Calu3 (cell line): ENCODE results near the gene MDFI. TPM values are rescaled to one million over a fixed set of nuclear protein-coding genes. Genes with fewer than 3 reads are reported as not detected.

Experiments used
- BruUV-seq: library from RNA; stranded (reverse); fragments of 400-500 nt; replicated peaks from 2 replicates; lab custom pipeline; 2021; lab: Mats Ljungman, UMichigan
- CTCF ChIA-PET: fragments of 300-600 bp; sonication (Branson Sonifier 250); formaldehyde crosslinking; loops from one replicate; lab custom pipeline; 2022; ENCODE audit warnings: antibody characterized with exemption; lab: Charles Lee
- DNase-seq: peaks from one replicate; pipeline ENCODE4 v3.0.0; 2022
- H3K27ac Mint-ChIP-seq: one replicate; pipeline ENCODE4 v1.8.0; 2022; ENCODE audit warnings: mixed read lengths; ENCODE audit not compliant: unreplicated experiment
- H3K27me3 Mint-ChIP-seq: one replicate; pipeline ENCODE4 v1.8.0; 2022; ENCODE audit warnings: mixed read lengths; ENCODE audit not compliant: unreplicated experiment
- H3K36me3 Mint-ChIP-seq: one replicate; pipeline ENCODE4 v1.8.0; 2022; ENCODE audit warnings: mild to moderate bottlenecking, moderate library complexity, mixed read lengths; ENCODE audit not compliant: insufficient read depth, unreplicated experiment
- H3K4me1 Mint-ChIP-seq: one replicate; pipeline ENCODE4 v1.8.0; 2022; ENCODE audit warnings: mild to moderate bottlenecking, low read depth, mixed read lengths; ENCODE audit not compliant: unreplicated experiment
- H3K4me3 Mint-ChIP-seq: one replicate; pipeline ENCODE4 v1.8.0; 2022; ENCODE audit warnings: mild to moderate bottlenecking, low read depth, moderate library complexity, mixed read lengths; ENCODE audit not compliant: unreplicated experiment
- H3K9me3 Mint-ChIP-seq: one replicate; pipeline ENCODE4 v1.8.0; 2022; ENCODE audit warnings: low read depth, mixed read lengths; ENCODE audit not compliant: unreplicated experiment
- CTCF ChIP-seq: fragments of 200-600 bp; IDR thresholded peaks from one replicate; pipeline ENCODE4 v1.8.0; 2022; ENCODE audit warnings: antibody characterized with exemption; ENCODE audit not compliant: unreplicated experiment
- intact Hi-C: fragments of 100-400 bp; cut with micrococcal nuclease; formaldehyde crosslinking; loops from one replicate; pipeline ENCODE4 v1.10.0; 2022; ENCODE audit not compliant: unreplicated experiment
- total RNA-seq: library from RNA; stranded (reverse); gene quantifications from 2 replicates; pipeline ENCODE4 v1.2.3, GENCODE V29; 2022

MDFI gene
- total RNA-seq, 1 experiment from 2014 or later, result 19.7 TPM

DNA sequence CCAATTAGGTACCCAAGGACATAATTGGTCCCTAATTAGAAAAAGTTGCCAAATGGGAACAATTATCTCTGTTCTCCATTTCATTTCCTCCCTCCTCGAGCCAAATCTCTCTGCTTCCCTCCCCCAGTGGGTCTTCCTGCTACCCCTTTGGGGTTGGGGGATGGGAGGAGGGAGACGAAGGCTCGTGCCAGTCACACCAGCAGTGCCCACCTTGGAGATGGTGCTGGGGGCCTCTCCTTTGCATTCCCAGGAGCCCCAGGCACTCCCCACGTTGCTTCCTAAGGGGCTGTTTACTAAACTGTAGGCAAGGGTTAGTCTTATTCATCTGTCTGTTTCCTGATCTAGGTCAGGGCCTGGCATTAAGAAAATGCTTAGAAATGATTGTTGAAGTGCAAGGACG lies 33.1 kb downstream of the MDFI start:
- no peaks in the 10 kb centered on the region for H3K4me1 Mint-ChIP-seq
- BruUV-seq, result no TSS peak
- CTCF ChIA-PET, result no interaction called here
- H3K4me3 Mint-ChIP-seq, result no peak overlapping the region
- peaks cover 2% of the 10 kb centered on the region for H3K9me3 Mint-ChIP-seq
- DNase-seq, result no peak
- no peaks in the 10 kb centered on the region for H3K36me3 Mint-ChIP-seq
- intact Hi-C loops, result no loop called here
- H3K27me3 Mint-ChIP-seq, result peaks cover 94% of the 10 kb centered on the region
- H3K27ac Mint-ChIP-seq, result no peak overlapping the region
- no peak for TF ChIP-seq CTCF

DNA sequence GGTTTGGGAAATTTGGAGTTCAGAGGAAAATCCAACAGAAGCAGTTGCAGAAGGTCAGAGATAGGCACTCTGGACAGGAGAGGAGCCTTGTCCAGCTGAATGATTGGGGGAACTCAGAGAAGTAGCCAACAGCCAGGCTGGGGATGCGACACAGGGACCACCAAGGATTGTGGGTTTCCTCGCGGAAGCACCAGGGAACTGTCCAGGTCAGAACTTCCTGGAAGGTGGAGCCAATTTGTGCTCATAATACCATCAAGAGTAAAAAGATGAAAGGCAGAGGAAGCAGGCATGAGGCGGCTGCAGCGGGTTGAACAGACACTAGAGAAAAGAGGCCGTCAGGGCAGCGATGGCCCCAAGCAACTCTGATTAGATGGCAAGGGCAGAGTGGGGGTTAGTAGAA lies 33.7 kb downstream of the MDFI start:
- intact Hi-C loops, result no loop called here
- no peak for DNase-seq
- H3K4me1 Mint-ChIP-seq, result no peaks in the 10 kb centered on the region
- no peak overlapping the region for H3K4me3 Mint-ChIP-seq
- no TSS peak for BruUV-seq
- H3K9me3 Mint-ChIP-seq, result peaks cover 2% of the 10 kb centered on the region
- H3K36me3 Mint-ChIP-seq, result no peaks in the 10 kb centered on the region
- peaks cover 94% of the 10 kb centered on the region for H3K27me3 Mint-ChIP-seq
- CTCF ChIA-PET, result no interaction called here
- TF ChIP-seq CTCF, result no peak
- H3K27ac Mint-ChIP-seq, result no peak overlapping the region

DNA sequence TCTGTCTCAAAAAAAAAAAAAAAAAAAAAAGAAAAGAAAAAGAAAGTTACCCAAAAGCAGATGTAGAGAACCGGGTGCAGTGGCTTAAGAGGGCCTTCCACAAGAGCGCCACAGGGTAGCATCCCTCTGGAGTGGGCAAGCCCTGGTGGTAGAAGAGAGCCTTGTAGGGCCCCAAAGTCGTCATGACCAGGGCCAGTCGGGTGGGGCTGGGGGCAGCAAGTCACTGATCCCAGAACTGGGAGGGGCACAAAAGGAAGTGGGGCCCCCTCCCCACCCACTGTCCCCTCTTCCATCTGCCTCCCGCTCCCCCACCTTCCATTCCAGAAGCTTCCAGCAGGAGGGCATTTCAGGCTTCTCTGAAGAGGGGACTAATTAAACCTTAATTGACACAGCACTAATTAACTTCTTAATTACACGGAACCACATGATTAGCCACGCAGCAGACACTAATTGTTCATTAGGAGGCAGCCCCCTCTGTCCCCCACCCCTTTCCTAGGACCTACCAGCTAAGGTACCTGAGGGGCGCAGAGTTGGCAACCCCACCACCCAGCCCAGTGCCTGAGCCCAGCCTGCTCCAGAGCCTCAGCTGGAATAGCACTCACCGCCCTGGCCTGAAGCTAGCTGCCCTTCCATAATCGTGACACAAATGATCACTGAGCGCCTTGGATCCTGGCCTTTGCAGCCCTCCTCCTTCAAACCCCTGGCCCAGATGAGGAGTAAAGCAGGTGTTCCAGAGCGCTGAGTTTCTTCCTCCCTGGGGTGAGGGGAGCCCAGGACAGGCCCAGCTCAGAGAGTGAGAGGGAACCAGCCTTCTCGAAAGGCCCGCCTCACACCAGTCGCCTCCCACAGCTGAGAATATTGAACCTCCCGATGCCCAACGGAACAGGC lies 34.8 kb downstream of the MDFI start:
- no peak for DNase-seq
- no peak overlapping the region for H3K27ac Mint-ChIP-seq
- no peak overlapping the region for H3K4me3 Mint-ChIP-seq
- H3K36me3 Mint-ChIP-seq, result no peaks in the 10 kb centered on the region
- CTCF ChIA-PET, result no interaction called here
- BruUV-seq, result no TSS peak
- TF ChIP-seq CTCF, result no peak
- intact Hi-C loops, result no loop called here
- peaks cover 91% of the 10 kb centered on the region for H3K27me3 Mint-ChIP-seq
- no peaks in the 10 kb centered on the region for H3K4me1 Mint-ChIP-seq
- peaks cover 2% of the 10 kb centered on the region for H3K9me3 Mint-ChIP-seq

DNA sequence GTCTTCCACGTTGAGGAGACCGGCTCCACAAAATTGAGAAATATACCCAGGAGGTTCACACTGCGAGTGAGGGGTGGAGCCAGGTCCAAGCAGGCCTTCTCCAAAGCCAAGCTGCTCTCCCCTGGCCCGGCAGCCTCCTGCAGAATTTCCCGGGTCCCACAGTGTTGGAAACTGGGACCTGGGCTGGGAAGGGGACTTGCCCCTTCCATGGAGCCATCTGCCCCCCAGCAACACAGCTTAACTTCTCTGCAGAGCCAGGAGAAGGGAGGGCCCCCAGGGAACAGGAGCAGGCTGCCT lies 35.4 kb downstream of the MDFI start:
- no peak overlapping the region for H3K4me3 Mint-ChIP-seq
- no TSS peak for BruUV-seq
- no peak for TF ChIP-seq CTCF
- H3K4me1 Mint-ChIP-seq, result no peaks in the 10 kb centered on the region
- H3K9me3 Mint-ChIP-seq, result peaks cover 2% of the 10 kb centered on the region
- DNase-seq, result no peak
- H3K36me3 Mint-ChIP-seq, result no peaks in the 10 kb centered on the region
- H3K27ac Mint-ChIP-seq, result no peak overlapping the region
- CTCF ChIA-PET, result no interaction called here
- peaks cover 86% of the 10 kb centered on the region for H3K27me3 Mint-ChIP-seq
- intact Hi-C loops, result no loop called here
